ENCODE data around the gene LCN1. TPM values are rescaled to one million over a fixed set of nuclear protein-coding genes. Genes with fewer than 3 reads are reported as not detected.

Gene LCN1
- total RNA-seq, 2 donors from 2014 or later, result not detected

GRCh38 chr9:135478191-135478590 is 43.0 kb upstream of the LCN1 start:
- Histone ChIP-seq H3K27ac (no peak overlapping the region), H3K27me3 (no peaks in the 10 kb centered on the region), H3K4me1 (no peaks in the 10 kb centered on the region), H3K36me3 (no peaks in the 10 kb centered on the region), H3K4me3 (no peak overlapping the region), H3K9ac (ENCODE audit: low read depth in 2 of 2, low read length in 2 of 2) (no peak overlapping the region), H3K9me3 (no peaks in the 10 kb centered on the region)
- intact Hi-C loops (cut with DNase I), result no loop called here
- no peak for DNase-seq
- TF ChIP-seq, protein P1, sequence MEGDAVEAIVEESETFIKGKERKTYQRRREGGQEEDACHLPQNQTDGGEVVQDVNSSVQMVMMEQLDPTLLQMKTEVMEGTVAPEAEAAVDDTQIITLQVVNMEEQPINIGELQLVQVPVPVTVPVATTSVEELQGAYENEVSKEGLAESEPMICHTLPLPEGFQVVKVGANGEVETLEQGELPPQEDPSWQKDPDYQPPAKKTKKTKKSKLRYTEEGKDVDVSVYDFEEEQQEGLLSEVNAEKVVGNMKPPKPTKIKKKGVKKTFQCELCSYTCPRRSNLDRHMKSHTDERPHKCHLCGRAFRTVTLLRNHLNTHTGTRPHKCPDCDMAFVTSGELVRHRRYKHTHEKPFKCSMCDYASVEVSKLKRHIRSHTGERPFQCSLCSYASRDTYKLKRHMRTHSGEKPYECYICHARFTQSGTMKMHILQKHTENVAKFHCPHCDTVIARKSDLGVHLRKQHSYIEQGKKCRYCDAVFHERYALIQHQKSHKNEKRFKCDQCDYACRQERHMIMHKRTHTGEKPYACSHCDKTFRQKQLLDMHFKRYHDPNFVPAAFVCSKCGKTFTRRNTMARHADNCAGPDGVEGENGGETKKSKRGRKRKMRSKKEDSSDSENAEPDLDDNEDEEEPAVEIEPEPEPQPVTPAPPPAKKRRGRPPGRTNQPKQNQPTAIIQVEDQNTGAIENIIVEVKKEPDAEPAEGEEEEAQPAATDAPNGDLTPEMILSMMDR (IDR thresholded peaks at IDR 0.05), result no peak

GRCh38 chr9:135478829-135479468 is 42.3 kb upstream of the LCN1 start:
- H3K9ac ChIP-seq (ENCODE audit: low read depth in 2 of 2, low read length in 2 of 2), result peak overlapping the region; percentile 34 to 69

DNA sequence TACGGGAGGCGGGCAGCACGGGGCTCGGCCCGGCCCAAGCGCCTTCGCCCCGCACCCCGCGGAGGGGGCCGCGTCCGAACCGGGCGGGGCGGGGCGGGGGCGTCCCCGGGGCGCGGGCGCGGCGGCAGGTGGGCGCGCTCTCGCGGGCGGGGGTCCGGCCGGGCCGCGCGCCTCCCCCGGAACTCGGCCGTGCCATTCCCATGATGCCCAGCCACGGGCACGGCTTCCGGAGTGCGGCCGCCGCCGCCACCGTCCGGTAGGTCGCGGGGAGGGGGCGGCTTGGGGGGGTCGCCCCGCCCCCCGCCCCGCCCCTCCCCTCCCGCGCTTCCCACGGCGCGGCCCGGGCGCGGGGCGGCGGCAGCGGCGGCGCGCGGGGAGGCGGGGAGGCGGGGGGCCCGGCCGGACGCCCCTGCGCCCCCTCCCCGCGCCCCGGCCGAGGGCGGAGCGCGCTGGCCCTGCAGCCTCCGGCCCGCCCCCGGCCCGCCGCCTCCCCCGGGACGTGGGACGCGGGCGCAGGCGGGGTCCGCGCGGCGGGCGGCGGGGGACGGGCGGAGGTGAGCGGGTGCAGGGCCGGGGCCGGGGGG is 41.7 kb upstream of the LCN1 start, which contains the start of gene PPP1R26:
PPP1R26 (plus strand) TSS at position 314 of the 584 bp plus-strand sequence. CDS start 4,729 bp downstream, outside the sequence.
- H3K9ac ChIP-seq (ENCODE audit: low read depth in 2 of 2, low read length in 2 of 2), result peak within 1 kb of the TSS; percentile 42 to 93
- peak within 1 kb of the TSS; percentile 79 for H3K27ac ChIP-seq
- no peaks in the 10 kb centered on the region for H3K9me3 ChIP-seq
- TF ChIP-seq, protein P1 (IDR thresholded peaks at IDR 0.05), result no peak
- H3K36me3 ChIP-seq, result no peaks in the 10 kb centered on the region
- H3K27me3 ChIP-seq, result no peaks in the 10 kb centered on the region
- H3K4me1 ChIP-seq, result no peaks in the 10 kb centered on the region
- intact Hi-C loops (cut with DNase I), result no loop called here
- no peak for DNase-seq
- peak within 1 kb of the TSS; percentile 94 for H3K4me3 ChIP-seq

More at GRCh38 chr9:135478829-135479468, 42.3 kb upstream of the LCN1 start:
- peak; percentile 78 for DNase-seq
- H3K36me3 ChIP-seq, result no peaks in the 10 kb centered on the region
- peak overlapping the region; percentile 59 for H3K4me3 ChIP-seq
- H3K9me3 ChIP-seq, result no peaks in the 10 kb centered on the region
- intact Hi-C loops (cut with DNase I), result no loop called here
- peak overlapping the region; percentile 79 for H3K27ac ChIP-seq
- TF ChIP-seq, protein P1 (IDR thresholded peaks at IDR 0.05), result no peak
- no peaks in the 10 kb centered on the region for H3K27me3 ChIP-seq
- no peaks in the 10 kb centered on the region for H3K4me1 ChIP-seq

DNA sequence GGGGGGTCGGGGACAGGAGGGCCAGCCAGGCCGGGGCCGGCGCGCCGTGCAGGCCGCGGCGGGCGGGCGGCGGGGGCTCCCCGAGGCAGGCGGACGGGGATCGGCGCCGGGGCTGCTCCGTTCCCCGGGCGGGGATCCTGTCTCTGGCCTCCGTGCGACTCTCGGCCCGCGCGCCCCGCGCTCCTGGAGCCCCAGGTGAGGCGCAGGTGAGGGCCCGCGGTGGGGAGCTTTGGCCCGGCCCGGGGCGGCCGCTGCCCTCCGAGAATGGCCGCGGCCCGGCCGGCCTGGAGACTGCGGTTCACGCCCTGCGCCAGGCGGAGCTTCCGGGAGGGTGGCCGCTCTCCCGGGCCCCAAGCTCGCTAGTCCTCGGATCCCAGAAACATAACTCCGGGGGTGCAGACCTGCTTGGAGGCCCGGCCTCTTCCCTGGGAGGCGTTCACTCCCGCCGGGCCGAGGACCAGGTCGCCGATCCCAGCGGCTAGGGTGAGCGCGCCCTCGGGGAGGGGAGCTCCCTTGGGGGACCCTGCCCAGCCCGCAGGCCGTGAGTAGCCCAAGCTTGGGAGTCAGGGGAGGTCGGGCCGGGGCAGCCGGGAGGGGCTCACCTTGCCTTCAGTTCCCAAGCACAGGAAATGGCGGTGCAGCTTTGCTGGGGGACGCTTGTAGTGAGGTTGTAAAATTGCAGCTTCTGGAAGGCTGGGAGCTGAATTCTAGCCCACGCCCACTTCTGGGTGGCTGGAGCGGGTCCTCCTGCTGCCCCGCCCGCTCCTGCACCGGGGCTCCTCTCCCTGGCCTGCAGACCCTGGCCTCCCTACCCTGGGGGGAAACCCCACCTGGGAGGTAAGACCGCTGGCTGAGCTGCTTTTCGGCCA is 40.9 kb upstream of the LCN1 start:
- Histone ChIP-seq H3K36me3 (no peaks in the 10 kb centered on the region), H3K4me1 (no peaks in the 10 kb centered on the region), H3K27ac (peak overlapping the region; percentile 78), H3K9me3 (no peaks in the 10 kb centered on the region), H3K4me3 (peak overlapping the region; percentile 94), H3K27me3 (no peaks in the 10 kb centered on the region), H3K9ac (ENCODE audit: low read depth in 2 of 2, low read length in 2 of 2) (peak overlapping the region; percentile 42 to 93)
- intact Hi-C loops (cut with DNase I), result no loop called here
- DNase-seq, result peak; percentile 71
- TF ChIP-seq, protein P1 (IDR thresholded peaks at IDR 0.05), result no peak

GRCh38 chr9:135480940-135481310 is 40.3 kb upstream of the LCN1 start:
- no peaks in the 10 kb centered on the region for H3K27me3 ChIP-seq
- TF ChIP-seq, protein P1 (IDR thresholded peaks at IDR 0.05), result no peak
- peak overlapping the region; percentile 94 for H3K4me3 ChIP-seq
- H3K9me3 ChIP-seq, result no peaks in the 10 kb centered on the region
- intact Hi-C loops (cut with DNase I), result no loop called here
- peak overlapping the region; percentile 42 to 93 for H3K9ac ChIP-seq (ENCODE audit: low read depth in 2 of 2, low read length in 2 of 2)
- H3K4me1 ChIP-seq, result no peaks in the 10 kb centered on the region
- no peaks in the 10 kb centered on the region for H3K36me3 ChIP-seq
- H3K27ac ChIP-seq, result no peak overlapping the region
- no peak for DNase-seq
